GM21528 (cell line): Measurements from ENCODE around the gene FAM107B.

Experiments
- ATAC-seq: cut with Tn5 transposase; IDR thresholded peaks from one replicate; pipeline ENCODE4 v1.9.1; 2021; ENCODE audit warnings: mild to moderate bottlenecking, moderate library complexity; ENCODE audit not compliant: unreplicated experiment, low FRiP score

Gene FAM107B

GRCh38 chr10:14779001-14779651 is 4.4 kb upstream of the FAM107B start:
- ATAC-seq: no peak

GRCh38 chr10:14776546-14776945 is 1.8 kb upstream of the FAM107B start:
- ATAC-seq: no peak

GRCh38 chr10:14775656-14776055 is 959 bp upstream of the FAM107B start:
- no peak for ATAC-seq

- no peak for ATAC-seq
Observed at GRCh38 chr10:14774214-14774580, 500 bp downstream of the FAM107B start.

- ATAC-seq: no peak
Observed at GRCh38 chr10:14773551-14774213, 1.0 kb downstream of the FAM107B start.

GRCh38 chr10:14772399-14772798 is 2.3 kb downstream of the FAM107B start:
- ATAC-seq: no peak

- ATAC-seq: no peak
Observed at GRCh38 chr10:14770927-14771326, 3.8 kb downstream of the FAM107B start.

- no peak for ATAC-seq
Observed at GRCh38 chr10:14761372-14761771, 13.3 kb downstream of the FAM107B start.

GRCh38 chr10:14758994-14759664 is 15.6 kb downstream of the FAM107B start:
- no peak for ATAC-seq

GRCh38 chr10:14758451-14758850 is 16.2 kb downstream of the FAM107B start:
- ATAC-seq: no peak

GRCh38 chr10:14757986-14758385 is 16.7 kb downstream of the FAM107B start:
- ATAC-seq: no peak

- no peak for ATAC-seq
Observed at GRCh38 chr10:14757394-14757793, 17.3 kb downstream of the FAM107B start.

- no peak for ATAC-seq
Observed at GRCh38 chr10:14753441-14753840, 21.3 kb downstream of the FAM107B start.

- ATAC-seq: no peak
Observed at GRCh38 chr10:14751921-14752320, 22.8 kb downstream of the FAM107B start.

- ATAC-seq: no peak
Observed at GRCh38 chr10:14751014-14751896, 23.4 kb downstream of the FAM107B start.

GRCh38 chr10:14749070-14749809 is 25.5 kb downstream of the FAM107B start:
- ATAC-seq: no peak

- no peak for ATAC-seq
Observed at GRCh38 chr10:14748441-14748840, 26.3 kb downstream of the FAM107B start.

- peak; percentile 73 for ATAC-seq
Observed at GRCh38 chr10:14742815-14743214, 31.9 kb downstream of the FAM107B start.

- ATAC-seq: peak; percentile 21
Observed at GRCh38 chr10:14742382-14742781, 32.3 kb downstream of the FAM107B start.

- no peak for ATAC-seq
Observed at GRCh38 chr10:14740684-14741247, 33.9 kb downstream of the FAM107B start.
